ENCODE measurements around the gene P3R3URF. TPM values are rescaled to one million over a fixed set of nuclear protein-coding genes. Genes with fewer than 3 reads are reported as not detected.

The P3R3URF gene
- total and polyA plus RNA-seq, 9 of the 15 experiments (the other 6 are each of a cell fraction or from before 2014, with no cell fraction given): not detected

GRCh38 chr1:46223472-46223943 lies 47.2 kb upstream of the P3R3URF start (continued):
- no peak for TF ChIP-seq GMEB1 (CRISPR knock-in tag; IDR thresholded peaks at IDR 0.05)
- peak; percentile 58; the same call in 1 of the 2 replicates for TF ChIP-seq STAG1 (CRISPR knock-in tag; IDR thresholded peaks at IDR 0.05; ENCODE audit: borderline replicate concordance)
- no peak for TF ChIP-seq SIRT6 (IDR thresholded peaks at IDR 0.05; ENCODE audit: low read depth, low read length)
- no peak for TF ChIP-seq NFE2 (IDR thresholded peaks at IDR 0.05; ENCODE audit: low read depth)
- peak; percentile 46 for TF ChIP-seq CTCFL (IDR thresholded peaks at IDR 0.05; ENCODE audit: borderline replicate concordance, insufficient read depth, low read depth, low read length, poor library complexity, severe bottlenecking)
- TF ChIP-seq SAP30 (IDR thresholded peaks at IDR 0.05; ENCODE audit: borderline replicate concordance, insufficient read depth, low read depth, low read length, poor library complexity, severe bottlenecking): no peak
- TF ChIP-seq DPF2 (IDR thresholded peaks at IDR 0.05): no peak
- no peak for TF ChIP-seq NFE2L1 (tag; IDR thresholded peaks at IDR 0.05; ENCODE audit: borderline replicate concordance, low read depth)
- no peak for TF ChIP-seq CBFA2T3 (IDR thresholded peaks at IDR 0.05)
- no peak for TF ChIP-seq ZNF79 (CRISPR knock-in tag; IDR thresholded peaks at IDR 0.05; ENCODE audit: low read depth)
- TF ChIP-seq ARID3B (CRISPR knock-in tag; IDR thresholded peaks at IDR 0.05; ENCODE audit: borderline replicate concordance): 0 out of 2 replicates have a peak, but pooled peaks have one; percentile 34
- no peak for TF ChIP-seq EGR1 (conservative IDR thresholded peaks at IDR 0.05)
- TF ChIP-seq CBX3 (IDR thresholded peaks at IDR 0.05; ENCODE audit: borderline replicate concordance in 1 of 2, low read length in 2 of 2): no peak
- TF ChIP-seq SREBF2 (CRISPR knock-in tag; IDR thresholded peaks at IDR 0.05): no peak
- no peak for TF ChIP-seq MTF1 (CRISPR knock-in tag; IDR thresholded peaks at IDR 0.05; ENCODE audit: borderline replicate concordance)
- no peak for TF ChIP-seq SMARCC2 (IDR thresholded peaks at IDR 0.05; ENCODE audit: low read depth)
- TF ChIP-seq NBN (IDR thresholded peaks at IDR 0.05; ENCODE audit: low read depth): peak; percentile 38; the same call in 1 of the 2 replicates
- no peak for TF ChIP-seq HDGF (IDR thresholded peaks at IDR 0.05)
- TF ChIP-seq BCL6 (CRISPR knock-in tag; IDR thresholded peaks at IDR 0.05): no peak
- no peak for TF ChIP-seq SRSF7 (optimal IDR thresholded peaks at IDR 0.05; ENCODE audit: low read depth, low read length)
- no peak for TF ChIP-seq BMI1 (IDR thresholded peaks at IDR 0.05; ENCODE audit: low read length)
